Esophagus squamous epithelium (tissue), 4 donors: ENCODE results near the gene ARPC1A.
A peak's percentile ranks its signal among the peaks of the same experiment; 100 is the strongest.

Source experiments
- POLR2A ChIP-seq, 4 donors: fragments of 450-650 bp; IDR thresholded peaks; one replicate each; pipeline ENCODE4 v1.6.1; 2017; ENCODE audit warnings: antibody characterized with exemption in 4 of 4, mild to moderate bottlenecking in 4 of 4, moderate library complexity in 3 of 4
- TF ChIP-seq, protein P1 (sequence below), 6 experiments: fragments of 450-650 bp in 4 of 6; fragments of 200-600 bp in 2 of 6; sonication (generic) in 2 of 6; IDR thresholded peaks; one replicate each; pipeline ENCODE4 v1.5.1; 2016 to 2019; ENCODE audit warnings: antibody characterized with exemption in 6 of 6, mild to moderate bottlenecking in 4 of 6, moderate library complexity in 4 of 6

DNA sequence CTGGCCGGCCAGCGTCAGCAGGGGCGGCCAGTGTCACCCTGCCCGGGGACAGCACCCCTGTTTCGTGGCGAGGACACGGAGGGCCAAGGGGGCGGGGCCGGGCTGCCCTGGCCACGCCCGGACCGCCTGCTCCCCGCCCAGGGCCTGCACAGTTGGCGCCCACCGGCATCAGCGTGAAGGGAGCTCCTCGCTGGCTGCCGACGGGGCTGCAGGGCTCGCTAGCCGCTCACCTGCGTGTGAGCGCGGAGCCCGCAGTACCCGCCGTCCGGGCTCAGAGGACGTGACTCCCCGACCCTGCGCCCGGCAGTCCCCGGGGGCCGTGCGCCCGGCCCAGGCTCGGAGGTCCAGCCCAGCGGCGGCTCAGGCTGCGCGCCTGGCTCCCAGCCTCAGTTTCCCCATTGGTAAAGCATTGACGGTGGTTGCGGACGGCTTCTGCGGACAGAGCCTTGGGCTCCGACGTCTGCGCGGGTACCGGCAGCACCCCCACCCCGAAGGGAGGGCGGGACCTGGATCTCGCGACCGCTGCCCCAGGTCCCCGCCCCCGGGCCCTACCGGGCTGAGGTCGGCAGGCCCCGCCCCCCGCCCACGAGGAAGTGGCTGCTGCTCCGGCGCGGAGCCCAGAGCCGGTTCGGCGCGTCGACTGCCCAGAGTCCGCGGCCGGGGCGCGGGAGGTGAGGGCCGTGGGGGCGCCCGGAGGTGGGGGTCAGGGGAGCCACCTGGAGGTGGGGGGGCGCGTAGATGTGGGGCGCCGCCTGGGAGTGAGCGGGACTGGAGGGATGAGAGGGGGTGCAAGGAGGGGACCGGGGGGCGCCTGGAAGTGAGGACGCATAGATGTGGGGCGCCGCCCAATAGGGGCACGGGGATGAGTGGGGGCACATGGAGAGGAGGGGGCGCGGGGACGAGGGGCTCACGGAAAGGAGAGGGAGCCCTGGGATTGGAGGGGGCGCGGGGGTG is 48.7 kb downstream of the ARPC1A start, which contains the start of gene ARPC1B:
- peak in 2 of 4 donors; percentile 47 to 66 for TF ChIP-seq POLR2A (IDR thresholded peaks at IDR 0.05)
- TF ChIP-seq, protein P1, sequence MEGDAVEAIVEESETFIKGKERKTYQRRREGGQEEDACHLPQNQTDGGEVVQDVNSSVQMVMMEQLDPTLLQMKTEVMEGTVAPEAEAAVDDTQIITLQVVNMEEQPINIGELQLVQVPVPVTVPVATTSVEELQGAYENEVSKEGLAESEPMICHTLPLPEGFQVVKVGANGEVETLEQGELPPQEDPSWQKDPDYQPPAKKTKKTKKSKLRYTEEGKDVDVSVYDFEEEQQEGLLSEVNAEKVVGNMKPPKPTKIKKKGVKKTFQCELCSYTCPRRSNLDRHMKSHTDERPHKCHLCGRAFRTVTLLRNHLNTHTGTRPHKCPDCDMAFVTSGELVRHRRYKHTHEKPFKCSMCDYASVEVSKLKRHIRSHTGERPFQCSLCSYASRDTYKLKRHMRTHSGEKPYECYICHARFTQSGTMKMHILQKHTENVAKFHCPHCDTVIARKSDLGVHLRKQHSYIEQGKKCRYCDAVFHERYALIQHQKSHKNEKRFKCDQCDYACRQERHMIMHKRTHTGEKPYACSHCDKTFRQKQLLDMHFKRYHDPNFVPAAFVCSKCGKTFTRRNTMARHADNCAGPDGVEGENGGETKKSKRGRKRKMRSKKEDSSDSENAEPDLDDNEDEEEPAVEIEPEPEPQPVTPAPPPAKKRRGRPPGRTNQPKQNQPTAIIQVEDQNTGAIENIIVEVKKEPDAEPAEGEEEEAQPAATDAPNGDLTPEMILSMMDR (IDR thresholded peaks at IDR 0.05): no peak
